ENCODE results near the gene TBC1D9.

GRCh38 chr4:140739971-140740370 lies 16.2 kb downstream of the TBC1D9 start:
- TF ChIP-seq CTCF (IDR thresholded peaks at IDR 0.05) (no peak), POLR2AphosphoS5 (IDR thresholded peaks at IDR 0.05; ENCODE audit: low read depth, low read length) (no peak), SIN3A (IDR thresholded peaks at IDR 0.05; ENCODE audit: borderline replicate concordance, insufficient read depth, low read depth, low read length) (no peak), TCF7L2 (IDR thresholded peaks at IDR 0.05; ENCODE audit: low read depth, low read length) (no peak), REST (IDR thresholded peaks at IDR 0.05; ENCODE audit: insufficient read depth in 1 of 2, low read depth in 2 of 2, low read length in 1 of 2) (no peak)
